Activated CD8-positive, alpha-beta memory T cell treated with anti-CD3 and anti-CD28 coated beads for 24 hours (primary cell): Measurements from ENCODE around the gene CHERP.

Experiments
- DNase-seq: peaks from one replicate; pipeline ENCODE4 v3.0.0-alpha.2; 2020

The CHERP gene

DNA sequence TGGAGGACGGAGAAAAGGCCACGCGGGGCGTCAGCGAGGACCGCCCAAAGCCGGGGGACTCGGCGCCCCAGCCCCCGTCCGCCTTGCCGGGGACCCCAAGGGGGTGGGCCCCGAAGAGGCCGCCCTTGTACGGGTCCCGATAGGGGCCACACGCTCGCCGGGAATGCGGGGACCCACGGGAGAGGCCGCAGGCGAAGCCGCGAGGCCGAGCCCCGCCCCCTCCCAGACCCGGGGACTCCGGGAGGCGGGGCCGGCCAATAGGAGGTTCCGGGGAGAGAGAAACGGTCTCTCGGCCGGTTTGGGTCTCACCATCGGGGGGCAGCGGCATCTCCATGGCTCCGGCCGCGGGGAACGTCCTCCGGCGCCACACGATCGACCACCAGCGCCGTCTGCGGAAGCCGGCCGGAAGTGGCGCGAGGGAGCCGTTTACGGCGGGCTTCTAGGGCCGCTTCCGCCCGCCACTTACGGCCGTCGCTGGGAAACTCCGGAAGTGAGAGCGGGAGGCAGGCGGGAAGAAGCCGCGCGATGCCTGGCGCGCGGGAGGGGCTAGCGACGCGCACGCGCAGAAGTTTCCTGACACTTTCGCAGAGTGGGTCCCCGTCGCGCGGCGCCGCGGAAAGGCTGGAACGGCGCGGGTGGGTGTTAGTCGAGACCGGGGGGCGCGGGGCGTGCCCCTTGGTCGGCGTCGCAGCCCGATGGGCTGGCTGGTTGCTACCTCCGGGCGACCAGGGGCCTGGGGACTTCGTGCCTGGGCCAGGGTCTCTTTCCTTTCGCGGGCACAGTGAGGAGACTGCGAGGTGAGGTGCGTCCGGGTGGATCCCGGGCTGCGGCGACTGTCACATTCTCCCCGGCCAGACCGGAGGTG lies at the start of gene CHERP:
Gene CHERP, minus strand, starts transcription at position 393 of the 865 bp plus-strand sequence. Its CDS starts 59 bp downstream, at position 334.
- peak; percentile 97 for DNase-seq

DNA sequence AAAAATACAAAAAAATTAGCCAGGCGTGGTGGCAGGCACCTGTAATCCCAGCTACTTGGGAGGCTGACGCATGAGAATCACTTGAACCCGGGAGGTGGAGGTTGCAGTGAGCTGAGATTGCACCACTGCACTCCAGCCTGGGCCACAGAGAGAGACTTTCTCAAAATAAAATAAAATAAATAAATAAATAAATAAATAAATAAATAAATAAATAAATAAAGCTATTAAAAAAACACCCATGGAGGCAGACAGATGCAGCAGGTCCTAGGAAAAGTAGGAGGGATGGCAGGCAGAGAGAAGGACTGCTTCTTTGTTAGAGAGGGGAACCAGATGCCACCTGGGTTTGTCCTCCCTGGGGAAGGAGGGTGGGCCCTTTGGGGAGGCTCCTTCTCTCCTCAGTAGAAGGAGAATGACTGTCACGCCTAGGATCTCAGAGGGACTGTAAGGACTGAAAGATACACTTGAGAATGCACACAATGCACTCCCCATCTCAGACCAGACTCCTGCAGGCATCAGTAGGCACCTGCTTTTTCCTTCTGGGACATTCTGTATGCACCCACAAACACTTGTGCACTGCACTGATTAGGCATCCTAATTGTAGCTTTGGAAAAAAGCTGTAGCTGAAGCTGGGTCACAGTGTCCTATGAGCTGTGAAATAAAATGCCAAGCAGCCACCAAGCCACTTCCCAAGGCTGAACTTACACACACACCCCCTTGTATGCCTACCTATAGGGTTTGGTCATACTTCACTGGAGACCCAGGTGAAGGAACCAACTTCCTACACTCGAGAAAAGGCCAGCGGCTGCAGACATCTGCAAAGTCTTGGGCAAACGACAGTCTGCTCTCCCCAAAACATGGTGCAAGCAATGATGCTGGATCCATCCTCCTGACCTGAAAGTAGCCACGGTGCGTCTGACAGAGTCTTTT lies 48.9 kb upstream of the CHERP start:
- no peak for DNase-seq

GRCh38 chr19:16589917-16590316 lies 47.7 kb upstream of the CHERP start:
- DNase-seq: no peak

GRCh38 chr19:16588824-16589577 lies 46.8 kb upstream of the CHERP start:
- no peak for DNase-seq

DNA sequence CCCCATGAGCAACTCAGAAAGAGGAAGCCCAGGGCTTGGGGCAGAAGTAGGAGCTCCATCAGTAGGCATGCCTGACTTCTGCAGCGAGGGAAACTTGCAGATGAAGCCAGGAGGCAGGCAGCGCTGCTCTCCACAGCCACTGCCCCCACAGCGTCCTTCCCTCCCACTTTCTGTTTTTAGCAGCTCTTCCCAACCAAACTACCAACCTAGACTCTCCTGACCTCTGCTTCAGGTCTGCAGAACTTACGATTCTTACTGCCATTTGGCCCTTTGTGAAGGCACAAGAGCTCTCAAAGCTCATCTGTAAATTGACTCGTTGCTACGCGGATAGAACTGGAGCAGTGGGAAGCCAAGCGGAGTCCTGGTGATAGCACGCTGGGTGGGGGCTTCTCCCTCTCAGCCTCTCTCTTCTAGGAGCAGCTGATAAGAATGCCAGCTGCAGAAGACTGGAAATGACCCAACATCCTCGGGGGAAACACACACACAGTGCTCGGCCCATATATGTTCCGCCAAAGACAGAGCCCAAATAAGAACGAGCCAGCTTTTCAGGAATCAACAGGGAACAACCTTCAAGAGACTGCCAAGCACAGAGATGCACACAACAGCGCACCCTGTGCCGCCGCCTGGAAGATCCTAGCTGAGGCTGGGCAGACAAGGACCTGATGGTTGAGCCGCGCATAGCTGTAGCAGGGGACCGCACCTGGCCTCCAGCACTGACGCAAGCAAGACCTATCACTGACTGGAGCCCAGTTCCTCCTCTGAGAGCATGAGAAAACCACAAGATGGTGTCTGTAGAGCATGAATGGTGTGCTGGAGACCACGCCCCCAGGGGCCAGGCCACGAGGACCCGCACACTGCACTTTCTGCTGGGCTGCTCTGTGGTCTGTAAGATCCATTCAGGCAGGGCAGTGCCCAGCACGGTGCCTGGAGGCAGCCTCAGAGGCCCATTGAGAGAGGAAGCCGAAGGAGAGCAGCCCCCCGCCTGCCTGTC lies 45.9 kb upstream of the CHERP start:
- peak; percentile 77 for DNase-seq

DNA sequence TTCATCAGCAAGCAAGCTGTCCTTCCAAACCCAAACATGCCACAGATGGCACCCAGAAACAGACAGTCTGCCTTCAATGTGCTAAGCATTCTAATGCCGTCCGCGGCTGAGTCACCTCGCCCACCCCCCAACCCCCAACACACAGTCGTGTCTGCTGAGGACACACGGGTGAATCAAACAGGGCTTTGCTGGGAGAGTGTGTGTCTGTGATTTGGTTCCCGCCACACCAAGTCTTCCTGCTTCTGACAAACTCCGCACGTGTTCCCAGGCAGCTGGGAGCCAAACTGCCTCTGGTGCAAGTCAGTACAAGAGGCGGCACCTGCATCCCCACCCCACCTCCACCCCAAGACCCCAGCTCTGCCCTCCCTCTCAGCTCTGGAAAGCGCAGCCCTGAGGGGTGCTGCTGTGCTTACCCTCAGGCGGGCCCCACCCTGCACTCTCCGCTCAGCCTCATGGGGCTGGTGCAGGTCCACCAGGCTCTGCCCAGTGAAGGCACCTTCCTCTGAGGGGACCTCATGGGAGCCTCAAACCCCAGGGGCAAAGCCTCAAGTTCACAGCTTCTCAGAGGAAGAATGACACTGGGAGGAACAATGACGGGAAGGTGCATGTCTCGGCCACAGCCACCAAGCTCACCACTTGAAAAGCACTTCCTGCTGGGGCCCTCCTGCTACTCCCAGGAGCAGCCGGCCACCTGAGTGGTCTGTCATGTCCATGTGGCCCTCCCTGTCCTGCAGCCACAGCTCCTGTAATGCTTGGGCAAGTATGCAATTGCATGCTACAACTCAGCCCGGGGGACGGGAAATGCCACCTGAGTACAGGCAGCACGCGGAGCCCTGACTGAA lies 45.0 kb upstream of the CHERP start:
- peak; percentile 82 for DNase-seq

- no peak for DNase-seq
Observed at GRCh38 chr19:16586477-16586871, 44.2 kb upstream of the CHERP start.

DNA sequence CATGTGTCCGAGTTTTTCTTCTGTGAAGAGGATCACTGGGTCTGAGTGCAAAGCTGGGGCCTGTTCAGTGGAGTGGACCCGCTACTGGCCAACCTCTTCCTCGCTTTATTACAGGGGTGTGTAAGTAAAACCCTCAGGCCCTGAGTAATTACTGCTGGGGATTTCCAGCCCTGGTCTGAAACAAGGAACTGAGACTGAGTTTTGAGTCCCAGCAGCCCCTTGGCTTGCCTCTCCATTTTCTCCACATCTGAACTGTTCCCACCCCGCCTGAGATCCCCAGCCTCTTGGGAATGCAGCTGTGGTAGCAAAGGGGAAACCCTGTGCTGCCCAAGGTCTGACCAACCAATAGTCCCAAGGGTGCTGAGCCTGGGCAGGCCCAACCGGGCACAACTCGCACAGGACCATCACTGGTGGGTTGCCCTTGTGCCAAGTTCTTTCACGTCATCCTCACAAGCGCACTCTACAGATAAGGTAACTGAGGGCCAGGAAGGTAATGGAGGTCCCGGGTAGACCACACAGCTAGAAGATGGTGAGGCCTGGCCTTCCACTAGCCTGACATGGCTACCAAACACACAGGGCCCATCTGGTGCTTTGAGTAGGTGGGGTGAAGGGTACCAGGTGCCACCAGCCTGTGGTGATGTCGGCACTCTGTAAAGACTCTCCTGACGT lies 43.7 kb upstream of the CHERP start:
- DNase-seq: peak; percentile 72

- peak; percentile 64 for DNase-seq
Observed at GRCh38 chr19:16585094-16585801, 43.0 kb upstream of the CHERP start.

- peak; percentile 90 for DNase-seq
Observed at GRCh38 chr19:16584248-16585093, 42.2 kb upstream of the CHERP start.

DNA sequence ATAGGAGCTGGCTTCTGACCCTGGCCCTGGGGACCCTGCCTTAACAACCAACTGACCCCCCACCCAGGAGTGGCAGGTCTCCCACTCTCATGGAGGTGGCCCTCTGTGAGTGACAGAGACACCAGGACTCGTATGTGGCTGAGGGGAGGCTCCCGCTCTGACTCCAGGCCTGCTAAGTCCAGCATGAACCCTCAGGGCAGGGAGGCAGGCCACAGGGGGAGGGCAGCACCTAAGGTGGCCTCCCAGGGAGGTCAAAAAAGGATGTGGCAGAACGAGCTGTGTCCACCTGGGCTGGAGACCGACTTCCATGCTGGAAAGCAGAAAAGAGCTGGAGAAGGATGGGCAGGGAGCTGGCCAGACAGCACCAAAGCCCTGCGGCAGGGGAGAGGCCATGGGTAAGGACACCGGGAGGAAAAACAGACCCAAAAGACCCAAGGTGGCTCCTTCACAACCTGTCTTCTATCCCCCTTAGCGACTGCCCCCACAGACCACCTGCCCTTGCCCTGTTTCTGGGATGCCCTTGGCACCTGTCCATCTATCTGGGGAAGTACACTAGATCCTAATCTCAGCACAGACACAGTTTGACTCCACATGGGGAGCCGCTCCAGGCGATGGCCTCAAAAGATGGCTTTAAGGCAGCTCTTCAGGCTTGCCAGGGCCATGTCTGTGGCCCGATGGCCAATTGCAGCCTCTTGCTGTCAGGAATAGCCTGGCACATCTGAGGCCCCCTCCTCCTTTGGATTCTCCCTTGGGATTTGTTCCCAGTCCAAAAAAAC lies 40.4 kb upstream of the CHERP start:
- no peak for DNase-seq

GRCh38 chr19:16581971-16582343 lies 39.7 kb upstream of the CHERP start:
- DNase-seq: no peak

DNA sequence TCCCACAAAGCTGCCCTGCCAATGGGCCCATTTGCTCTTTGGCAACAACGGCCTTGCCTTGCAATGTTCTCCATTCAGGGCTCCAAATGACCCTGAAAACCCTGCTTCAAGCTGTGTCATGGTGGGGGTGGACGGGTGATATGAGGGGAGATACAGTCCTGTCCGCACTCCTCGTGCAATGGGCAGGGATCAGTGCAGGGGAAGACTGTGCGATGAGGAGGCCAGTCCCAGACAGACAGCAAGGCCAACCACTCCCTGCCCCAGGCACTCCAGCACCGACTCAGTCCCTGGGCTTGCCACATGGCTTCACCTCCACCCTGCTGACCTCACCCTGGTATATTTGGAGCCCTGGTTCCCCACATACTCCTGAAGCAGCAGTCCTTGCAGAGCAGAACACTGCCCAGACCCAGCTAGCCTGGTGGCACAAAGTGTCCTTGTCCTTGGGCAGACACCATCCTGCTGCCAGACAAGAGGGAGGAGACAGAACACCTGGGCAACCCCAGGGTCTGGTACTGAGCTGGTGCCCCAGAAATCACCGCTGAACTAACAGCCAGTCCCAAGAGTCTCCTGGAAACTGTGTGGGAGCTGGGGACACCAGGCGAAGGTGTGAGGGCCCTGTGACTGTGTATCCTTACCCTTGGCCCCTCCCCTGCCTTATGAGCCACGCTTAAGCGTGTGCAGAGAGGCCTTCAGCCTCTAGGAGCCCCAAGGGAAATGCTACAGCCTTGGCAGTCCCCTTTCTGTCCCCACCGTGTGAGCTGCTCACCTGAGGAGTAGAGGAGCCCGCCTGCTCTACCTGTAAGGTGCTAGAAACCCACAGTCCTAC lies 39.1 kb upstream of the CHERP start:
- no peak for DNase-seq

DNA sequence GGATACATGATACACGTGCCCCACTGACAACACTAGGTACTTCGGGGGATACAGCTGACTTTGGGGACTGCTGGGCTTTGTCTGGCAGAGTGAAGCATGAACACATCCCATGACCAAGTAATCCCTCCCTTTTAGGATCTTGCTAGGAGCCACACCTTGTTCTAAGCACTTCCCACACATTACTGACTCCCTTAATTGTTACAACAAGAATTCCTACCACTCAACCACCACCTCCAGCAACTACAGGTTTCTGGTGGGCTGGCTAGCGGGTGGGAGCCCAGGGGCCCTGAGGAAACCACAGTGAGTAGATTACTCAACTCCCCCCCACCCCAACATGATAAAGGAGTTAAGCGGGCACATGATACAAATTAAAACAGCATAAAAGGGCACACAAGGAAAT lies 37.1 kb upstream of the CHERP start:
- no peak for DNase-seq

GRCh38 chr19:16577531-16577985 lies 35.3 kb upstream of the CHERP start:
- DNase-seq: no peak

DNA sequence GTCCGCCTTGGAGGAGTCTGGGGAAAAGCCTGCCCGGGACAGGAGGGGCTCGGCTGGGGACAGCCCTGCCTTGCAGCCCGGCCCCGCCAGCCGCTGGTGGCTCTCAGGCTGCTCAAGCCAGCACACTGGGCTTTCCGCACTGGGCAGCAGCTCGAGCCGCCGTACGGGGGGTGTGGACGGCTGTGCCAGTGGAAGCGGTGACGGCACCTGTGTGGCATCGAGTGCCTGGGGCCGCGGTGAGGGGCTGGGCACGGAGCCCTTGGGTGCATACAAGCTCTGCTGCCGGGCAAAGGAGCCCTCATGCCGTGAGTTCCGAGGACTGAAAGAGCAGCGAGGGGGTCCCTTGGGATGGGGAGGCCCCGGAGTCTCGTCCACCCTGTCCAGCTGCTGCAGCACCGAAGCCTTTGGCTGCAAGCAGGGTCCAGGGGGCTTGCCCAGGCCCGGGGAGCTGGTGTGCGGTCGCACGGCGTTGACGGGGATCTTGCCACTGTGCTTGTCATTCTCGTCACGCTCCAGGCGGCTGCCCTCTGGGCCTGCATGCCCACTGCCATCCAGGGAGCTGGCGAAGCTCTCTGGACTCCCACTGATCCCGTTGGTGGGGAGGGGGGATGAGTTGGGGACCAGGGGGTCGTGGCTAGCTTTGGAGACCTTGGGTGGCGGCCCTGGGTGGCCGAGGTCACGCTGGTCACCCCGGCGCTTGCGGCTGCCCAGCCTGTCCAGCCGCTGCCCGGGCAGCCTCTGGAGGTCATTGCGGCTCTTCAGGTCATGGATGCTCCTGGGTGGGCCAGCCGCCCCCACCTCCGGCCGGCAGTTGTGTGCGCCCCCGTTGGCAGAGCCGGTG lies 34.7 kb upstream of the CHERP start:
- no peak for DNase-seq
